Heart right ventricle (tissue), 16 donors: ENCODE data around the gene ATOSB. TPM values are rescaled to one million over a fixed set of nuclear protein-coding genes. Genes with fewer than 3 reads are reported as not detected.

Experiments used
- ATAC-seq, 8 donors: fragments of 200-7000 bp; cut with Tn5 transposase; one replicate each; pipeline ENCODE4 v1.9.1; 2020; ENCODE audit warnings: mild to moderate bottlenecking in 8 of 8, moderate library complexity in 8 of 8, moderate number of reproducible peaks in 1 of 8
- DNase-seq, 2 donors: peaks; one replicate each; pipeline ENCODE4 v3.0.0-alpha.2; 2020
- H3K27ac ChIP-seq, 10 donors: fragments of 200-600 bp; sonication (generic) in 2 of 10; one replicate each; pipeline versions ENCODE4 v1.5.0 to v1.8.0; 2020 to 2022; ENCODE audit warnings: mild to moderate bottlenecking in 3 of 10
- H3K27me3 ChIP-seq, 7 donors: fragments of 200-600 bp; one replicate each; pipeline ENCODE4 v1.8.0; 2021 to 2022; ENCODE audit warnings: mild to moderate bottlenecking in 2 of 7
- H3K36me3 ChIP-seq, 9 donors: fragments of 200-600 bp; sonication (generic) in 1 of 9; one replicate each; pipeline versions ENCODE4 v1.5.0 to v1.8.0; 2020 to 2022; ENCODE audit warnings: mild to moderate bottlenecking in 2 of 9
- H3K4me1 ChIP-seq, 9 donors: fragments of 200-600 bp; sonication (generic) in 1 of 9; one replicate each; pipeline versions ENCODE4 v1.5.0 to v1.8.0; 2020 to 2022; ENCODE audit warnings: mild to moderate bottlenecking in 4 of 9
- H3K4me3 ChIP-seq, 10 donors: fragments of 200-600 bp; sonication (generic) in 2 of 10; one replicate each; pipeline versions ENCODE4 v1.5.0 to v1.8.0; 2020 to 2022; ENCODE audit warnings: mild to moderate bottlenecking in 7 of 10, moderate library complexity in 2 of 10
- H3K9me3 ChIP-seq, 11 donors: fragments of 200-600 bp in 10 of 11; sonication (generic) in 2 of 11; one replicate each; pipeline versions ENCODE4 v1.5.0 to v1.8.0; 2013 to 2022; ENCODE audit warnings: mild to moderate bottlenecking in 2 of 11, control low read depth in 1 of 11, moderate library complexity in 1 of 11
- CTCF ChIP-seq, 9 donors: fragments of 200-600 bp; sonication (generic) in 2 of 9; IDR thresholded peaks; one replicate each; pipeline versions ENCODE4 v1.5.0 to v1.8.0; 2021 to 2022; ENCODE audit warnings: antibody characterized with exemption in 9 of 9, mild to moderate bottlenecking in 5 of 9, moderate library complexity in 1 of 9
- WGBS, 2 donors: extraction: QIAGEN DNeasy Blood & Tissue Kit; methylation state at CpG; one replicate each; pipeline ENCODE4 v1.1.7; 2013; ENCODE audit warnings: inconsistent platforms in 1 of 2; 5-methylcytosine and 5-hydroxymethylcytosine counted together
- intact Hi-C, 10 donors: fragments of 100-400 bp; cut with DNase I; formaldehyde crosslinking; loops; one replicate each; pipeline versions ENCODE4 v1.11.1 to v1.14.2; 2022
- polyA plus RNA-seq, 2 donors: library from polyadenylated mRNA; stranded (reverse); fragments of 200-250 nt; gene quantifications; one replicate each; pipeline ENCODE4 v1.2.3, GENCODE V29; 2013
- total RNA-seq, 10 donors: library from RNA; stranded (reverse); fragmentation: NEBNext Ultra II Directional in 3 of 10; extraction: Animal tissue kit (Norgen Biotek cat#: 25700) in 3 of 10; gene quantifications; one replicate each; pipeline versions ENCODE4 v1.2.1 to v1.2.4, GENCODE V29; 2021 to 2023
- donor health status: Arrhythmogenic right ventricular cardiomyopathy.
- donor health status: ischemic (EF 13 %, LVEDD 7.1; RV severe dilation, severe dysfunction).
- donor health status: healthy with polysubstance abuse.
- donor health status: DM: no; HTN: yes; CAD: no.
- donor health status: DM: no; HTN: no; CAD: no.
- donor health status: ischemic (EF 25% LVEDD 6.9; RV normal size, moderate dysfunction).
- donor health status: ischemic (EF 25% LVEDD 5.7; RV mildly dilated, moderate dysfunction).
- donor health status: healthy.
- donor health status: DM: yes; HTN: yes; CAD: no.
- donor health status: Ischemic cardiomyopathy.
- donor health status: ischemic (EF 35%, LVEDD 5.7; RV mildly dilated, moderate dysfunction).
- donor health status: nonischemic (EF 11% LVEDD 7.7; RV severe dilation, severe dysfunction).
- donor health status: DM: yes; HTN: yes; CAD: no.
- donor health status: PGD.
- donor health status: ischemic (EF 29% LVEDD 5.4; RV normal size, mild dysfunction).
- donor health status: nonischemic (EF 23%, LVEDD 6.1; RV moderate dilation, normal function).

The ATOSB gene
- total and polyA plus RNA-seq, 12 donors = 12.2 to 31.6 (median 17.2) TPM

GRCh38 chr9:35108946-35109575, 6.6 kb downstream of the ATOSB start:
- no peaks in the 10 kb centered on the region for H3K9me3 ChIP-seq
- H3K4me1 ChIP-seq = peaks cover 17 to 50% (median 34%) of the 10 kb centered on the region in 9 donors
- ATAC-seq (no peak), DNase-seq (no peak)
- no peak for TF ChIP-seq CTCF (IDR thresholded peaks at IDR 0.05)
- intact Hi-C loops = loop anchor here in 1 of 10 donors (10.0 kb wide), 1 partner anchor 114 kb away; no protein-coding TSS in a partner anchor
- no peak overlapping the region for H3K4me3 ChIP-seq
- H3K27me3 ChIP-seq = no peaks in the 10 kb centered on the region
- 54 to 58% methylated on average over 8 of the region's 8 CpGs for WGBS, 2 donors
- H3K27ac ChIP-seq = no peak overlapping the region
- H3K36me3 ChIP-seq = peaks cover 0 to 51% (median 39%) of the 10 kb centered on the region in 9 donors

- no peak overlapping the region for H3K4me3 ChIP-seq
- ATAC-seq (no peak), DNase-seq (no peak)
- no peak overlapping the region for H3K27ac ChIP-seq
- no peaks in the 10 kb centered on the region for H3K9me3 ChIP-seq
- H3K27me3 ChIP-seq = no peaks in the 10 kb centered on the region
- TF ChIP-seq CTCF (IDR thresholded peaks at IDR 0.05) = no peak
- intact Hi-C loops = loop anchor here in 1 of 10 donors (10.0 kb wide), 1 partner anchor 114 kb away; no protein-coding TSS in a partner anchor
- peaks cover 0 to 52% (median 39%) of the 10 kb centered on the region in 9 donors for H3K36me3 ChIP-seq
- H3K4me1 ChIP-seq = peaks cover 17 to 50% (median 34%) of the 10 kb centered on the region in 9 donors
- WGBS, 2 donors = 89 to 93% methylated on average over 6 of the region's 6 CpGs
These were observed 7.2 kb downstream of the ATOSB start for GRCh38 chr9:35108461-35108860.

- no peak overlapping the region for H3K27ac ChIP-seq
- no peaks in the 10 kb centered on the region for H3K9me3 ChIP-seq
- DNase-seq (no peak), ATAC-seq (no peak)
- no peak for TF ChIP-seq CTCF (IDR thresholded peaks at IDR 0.05)
- intact Hi-C loops = loop anchor here in 1 of 10 donors (10.0 kb wide), 1 partner anchor 113 kb away; no protein-coding TSS in a partner anchor
- H3K4me3 ChIP-seq = no peak overlapping the region
- H3K27me3 ChIP-seq = no peaks in the 10 kb centered on the region
- peaks cover 17 to 44% (median 36%) of the 10 kb centered on the region in 9 donors for H3K4me1 ChIP-seq
- 83 to 84% methylated on average over 18 of the region's 18 CpGs for WGBS, 2 donors
- H3K36me3 ChIP-seq = peaks cover 0 to 52% (median 39%) of the 10 kb centered on the region in 9 donors
These were observed 8.1 kb downstream of the ATOSB start for GRCh38 chr9:35107297-35108290.

GRCh38 chr9:35106343-35106730, 9.3 kb downstream of the ATOSB start:
- H3K4me1 ChIP-seq = peaks cover 10 to 47% (median 39%) of the 10 kb centered on the region in 9 donors
- TF ChIP-seq CTCF (IDR thresholded peaks at IDR 0.05) = no peak
- ATAC-seq (no peak), DNase-seq (no peak)
- no peaks in the 10 kb centered on the region for H3K9me3 ChIP-seq
- no peak overlapping the region for H3K4me3 ChIP-seq
- H3K36me3 ChIP-seq = peaks cover 0 to 56% (median 39%) of the 10 kb centered on the region in 9 donors
- WGBS, 2 donors = 92 to 93% methylated on average over 7 of the region's 7 CpGs
- intact Hi-C loops = loop anchor here in 1 of 10 donors (10.0 kb wide), 1 partner anchor 112 kb away; no protein-coding TSS in a partner anchor
- no peak overlapping the region for H3K27ac ChIP-seq
- H3K27me3 ChIP-seq = no peaks in the 10 kb centered on the region
